ENCODE results near the gene ARHGAP8. TPM values are rescaled to one million over a fixed set of nuclear protein-coding genes. Genes with fewer than 3 reads are reported as not detected.

The ARHGAP8 gene
- total and polyA plus RNA-seq, 2 experiments from 2014 or later, result 62.8 to 64.9 TPM

GRCh38 chr22:44860311-44860710, 107.9 kb downstream of the ARHGAP8 start:
- H3F3A ChIP-seq (replicated peaks; ENCODE audit: low read depth), result no peaks in the 10 kb centered on the region
- no peak overlapping the region for H3K27ac ChIP-seq (ENCODE audit: low read depth)
- no peak overlapping the region for H3K4me3 ChIP-seq
- TF ChIP-seq ETS1 (IDR thresholded peaks at IDR 0.05), result no peak
- no peak for TF ChIP-seq REST (IDR thresholded peaks at IDR 0.05; ENCODE audit: unreplicated experiment)
- no peak for TF ChIP-seq EZH2phosphoT487 (IDR thresholded peaks at IDR 0.05; ENCODE audit: unreplicated experiment)
- TF ChIP-seq CREB1 (CRISPR knock-in tag; IDR thresholded peaks at IDR 0.05; ENCODE audit: low read depth), result no peak
- TF ChIP-seq STAT1 (IDR thresholded peaks at IDR 0.05; ENCODE audit: unreplicated experiment), result no peak
- no peak for TF ChIP-seq POLR2AphosphoS5 (IDR thresholded peaks at IDR 0.05; ENCODE audit: low read depth)
- TF ChIP-seq ZNF114 (CRISPR knock-in tag; IDR thresholded peaks at IDR 0.05), result no peak
- no peak for TF ChIP-seq ZNF331 (CRISPR knock-in tag; IDR thresholded peaks at IDR 0.05; ENCODE audit: low read depth)
- TF ChIP-seq NANOG (IDR thresholded peaks at IDR 0.05; ENCODE audit: borderline replicate concordance), result no peak
- TF ChIP-seq ZNF462 (CRISPR knock-in tag; IDR thresholded peaks at IDR 0.05), result no peak
- TF ChIP-seq EZH2 (IDR thresholded peaks at IDR 0.05; ENCODE audit: low read depth, unreplicated experiment), result no peak
- no peak for TF ChIP-seq JUNB (IDR thresholded peaks at IDR 0.05; ENCODE audit: unreplicated experiment)
- TF ChIP-seq, protein P1, sequence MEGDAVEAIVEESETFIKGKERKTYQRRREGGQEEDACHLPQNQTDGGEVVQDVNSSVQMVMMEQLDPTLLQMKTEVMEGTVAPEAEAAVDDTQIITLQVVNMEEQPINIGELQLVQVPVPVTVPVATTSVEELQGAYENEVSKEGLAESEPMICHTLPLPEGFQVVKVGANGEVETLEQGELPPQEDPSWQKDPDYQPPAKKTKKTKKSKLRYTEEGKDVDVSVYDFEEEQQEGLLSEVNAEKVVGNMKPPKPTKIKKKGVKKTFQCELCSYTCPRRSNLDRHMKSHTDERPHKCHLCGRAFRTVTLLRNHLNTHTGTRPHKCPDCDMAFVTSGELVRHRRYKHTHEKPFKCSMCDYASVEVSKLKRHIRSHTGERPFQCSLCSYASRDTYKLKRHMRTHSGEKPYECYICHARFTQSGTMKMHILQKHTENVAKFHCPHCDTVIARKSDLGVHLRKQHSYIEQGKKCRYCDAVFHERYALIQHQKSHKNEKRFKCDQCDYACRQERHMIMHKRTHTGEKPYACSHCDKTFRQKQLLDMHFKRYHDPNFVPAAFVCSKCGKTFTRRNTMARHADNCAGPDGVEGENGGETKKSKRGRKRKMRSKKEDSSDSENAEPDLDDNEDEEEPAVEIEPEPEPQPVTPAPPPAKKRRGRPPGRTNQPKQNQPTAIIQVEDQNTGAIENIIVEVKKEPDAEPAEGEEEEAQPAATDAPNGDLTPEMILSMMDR (conservative IDR thresholded peaks at IDR 0.05; ENCODE audit: low read depth in 2 of 2), result no peak
- H3K4me2 ChIP-seq, result no peak overlapping the region
- H3K27me3 ChIP-seq (ENCODE audit: insufficient read depth), result no peaks in the 10 kb centered on the region
- Mint-ChIP-seq H3K4me3 (no peak overlapping the region), H3K36me3 (ENCODE audit: low read depth) (peaks cover 46% of the 10 kb centered on the region), H3K9me3 (no peaks in the 10 kb centered on the region; the same call in 2 of the 3 replicates), H3K4me1 (peaks cover 4% of the 10 kb centered on the region; the same call in 2 of the 3 replicates), H3K27ac (no peak overlapping the region), H3K27me3 (ENCODE audit: insufficient read depth, low read depth, poor library complexity) (peaks cover 14% of the 10 kb centered on the region)
- DNase-seq (ENCODE audit: low spot score) (no peak), ATAC-seq (no peak)
- no peaks in the 10 kb centered on the region; the same call in 1 of the 2 replicates for H3K36me3 ChIP-seq (ENCODE audit: insufficient read depth)
- H3K9me2 ChIP-seq (ENCODE audit: insufficient read depth), result no peaks in the 10 kb centered on the region
- H2AFZ ChIP-seq, result no peak overlapping the region
- no peaks in the 10 kb centered on the region for H4K20me1 ChIP-seq (replicated peaks; ENCODE audit: insufficient read depth)
- no peaks in the 10 kb centered on the region for H3K4me1 ChIP-seq (ENCODE audit: insufficient read depth)
- H3K79me2 ChIP-seq (replicated peaks; ENCODE audit: insufficient read depth), result no peaks in the 10 kb centered on the region
